SW480 (cell line): Measurements from ENCODE around the gene DRAM2.

ENCODE experiments used
- DNase-seq: peaks from one replicate; pipeline ENCODE4 v3.0.0-alpha.2; 2016; ENCODE audit warnings: low spot score

The DRAM2 gene

DNA sequence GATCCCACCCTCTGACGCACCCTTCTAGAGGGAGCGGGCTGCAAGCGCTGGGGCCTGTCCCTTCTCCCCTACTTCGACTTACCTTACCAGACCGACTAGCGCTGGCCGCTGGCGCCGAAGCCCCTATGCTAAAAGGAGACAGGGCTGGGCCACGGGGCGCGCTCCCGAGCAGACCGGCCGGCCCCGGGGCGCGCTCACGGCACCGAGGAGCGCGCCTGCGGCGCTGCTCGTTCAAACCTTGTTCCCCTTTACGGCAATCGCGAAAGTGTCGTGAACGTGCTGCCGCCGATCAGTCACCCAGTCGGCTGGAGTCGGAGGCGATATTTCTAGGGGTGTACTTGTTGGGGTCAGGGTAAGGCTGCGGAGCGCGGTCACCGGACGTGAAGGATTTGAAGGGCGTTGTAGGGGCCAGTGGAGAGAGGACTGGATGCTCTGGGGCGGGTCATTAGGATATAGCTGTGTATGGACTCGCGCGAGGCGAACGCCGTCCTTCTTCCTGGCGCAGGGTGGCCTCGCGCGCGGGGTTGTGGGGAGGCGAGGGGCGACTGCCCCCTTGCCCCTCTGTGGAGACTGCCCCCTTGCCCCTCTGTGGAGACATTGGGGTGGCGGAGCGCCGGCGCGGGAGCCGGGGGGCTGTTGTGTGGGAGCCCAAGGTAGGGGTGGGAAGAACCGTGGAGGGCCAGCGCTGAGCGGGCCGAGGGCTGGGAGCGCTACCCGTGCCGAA, at the start of gene DRAM2, which contains the start of gene CEPT1:
Gene DRAM2, minus strand, starts transcription at position 138 of the 724 bp plus-strand sequence. CDS start 8,539 bp downstream, outside the sequence.
Gene CEPT1, plus strand, starts transcription at position 268 of the 724 bp plus-strand sequence. CDS start 7,492 bp downstream, outside the sequence.
- DNase-seq, result peak; percentile 93

DNA sequence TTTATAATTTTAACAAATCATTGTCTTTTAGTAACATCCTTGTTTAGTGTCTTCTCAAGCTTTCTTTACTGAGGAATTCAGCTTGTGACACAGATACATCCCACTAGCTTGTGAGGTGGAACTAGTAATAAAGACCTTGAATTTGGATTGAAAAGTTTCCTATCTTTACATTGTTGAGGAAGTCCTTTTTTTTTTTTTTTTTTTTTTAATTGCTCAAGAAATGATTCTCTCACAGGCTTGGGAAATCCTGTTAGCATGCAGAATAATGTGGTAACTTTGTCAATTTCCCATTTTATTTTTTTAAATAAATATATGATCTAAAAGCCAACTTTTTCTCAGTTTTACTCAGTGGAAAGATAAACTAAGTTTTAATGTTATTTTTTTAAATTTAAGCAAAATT, 44.8 kb upstream of the DRAM2 start:
- DNase-seq, result no peak

- DNase-seq, result no peak
Observed at GRCh38 chr1:111183308-111184069, 43.6 kb upstream of the DRAM2 start.

GRCh38 chr1:111182052-111182451, 42.2 kb upstream of the DRAM2 start:
- DNase-seq, result no peak

- no peak for DNase-seq
Observed at GRCh38 chr1:111179968-111180533, 40.2 kb upstream of the DRAM2 start.

DNA sequence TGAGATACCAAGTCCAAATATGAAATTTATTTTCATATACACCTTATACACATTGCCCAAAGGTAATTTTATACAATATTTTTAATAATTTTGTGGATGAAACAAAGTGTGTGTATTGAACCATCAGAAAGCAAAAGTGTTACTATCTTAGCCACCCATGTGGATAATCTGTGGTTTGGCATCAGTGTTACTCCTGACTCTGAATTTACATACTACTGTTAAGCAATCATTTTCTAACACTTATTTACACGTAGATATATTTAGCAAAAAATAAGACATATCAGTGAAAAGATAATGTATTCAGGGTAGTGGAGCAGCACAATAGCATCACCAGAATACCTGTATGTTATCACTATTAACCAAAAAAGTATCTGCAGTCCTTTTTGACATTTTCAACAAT, 36.8 kb upstream of the DRAM2 start:
- DNase-seq, result no peak

DNA sequence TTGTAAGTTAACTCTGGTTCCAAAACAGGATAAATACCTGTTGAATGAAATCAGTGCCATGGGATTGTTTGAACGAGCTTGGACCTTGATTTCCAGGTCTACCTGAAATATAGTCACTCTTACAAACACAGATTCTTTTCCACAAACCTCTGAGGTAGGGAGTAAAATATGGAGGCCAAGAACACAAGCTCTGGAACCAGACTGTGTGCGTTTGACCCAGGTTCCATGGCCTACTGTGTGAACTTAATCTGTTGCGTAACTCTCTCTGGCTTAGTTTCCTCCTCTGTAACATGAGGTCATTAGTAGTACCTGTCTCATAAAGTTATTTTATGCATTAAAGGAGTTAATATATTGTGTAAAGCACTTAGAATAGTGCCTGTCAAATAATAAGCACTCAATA, 35.5 kb upstream of the DRAM2 start:
- DNase-seq, result no peak

- DNase-seq, result no peak
Observed at GRCh38 chr1:111174070-111174469, 34.2 kb upstream of the DRAM2 start.

DNA sequence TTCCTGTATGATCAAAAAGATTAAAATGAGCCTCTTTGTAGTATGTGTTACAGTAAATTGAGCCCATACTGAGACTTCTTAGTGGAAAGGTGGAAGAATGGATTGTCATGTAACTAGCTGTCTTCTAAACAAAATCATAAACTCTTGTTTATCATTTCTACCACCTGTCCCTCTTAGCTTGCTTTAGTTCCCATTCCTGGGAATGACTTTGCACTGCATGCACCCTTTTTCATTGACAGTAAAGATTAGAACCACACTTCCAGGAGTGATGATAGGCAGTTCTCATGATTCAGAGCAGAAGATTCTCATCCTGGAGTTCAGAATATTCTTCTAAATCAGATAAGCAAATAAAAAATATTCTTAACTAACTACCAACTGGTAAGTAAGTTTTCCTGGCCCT, 32.6 kb upstream of the DRAM2 start:
- no peak for DNase-seq

DNA sequence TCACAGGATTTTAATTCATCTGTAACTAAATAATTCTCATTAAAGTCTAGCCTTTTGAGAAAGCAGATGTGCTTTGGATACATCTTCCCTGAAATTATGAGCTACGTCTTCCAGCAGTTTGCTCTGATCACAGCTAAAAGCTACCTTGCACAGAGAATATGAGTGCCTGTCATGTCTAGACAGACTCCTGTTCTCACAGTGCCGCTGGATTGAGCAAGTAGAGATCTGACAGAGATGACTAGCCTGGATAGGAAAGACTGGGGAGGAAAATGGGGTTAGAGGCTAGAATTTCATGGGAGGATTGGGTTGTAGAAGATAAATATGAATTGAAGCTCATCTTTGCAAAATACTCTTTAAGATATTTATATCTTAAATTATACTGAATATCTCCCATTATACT, 24.3 kb upstream of the DRAM2 start:
- no peak for DNase-seq

GRCh38 chr1:111163363-111163762, 23.5 kb upstream of the DRAM2 start:
- no peak for DNase-seq

- no peak for DNase-seq
Observed at GRCh38 chr1:111162488-111162880, 22.6 kb upstream of the DRAM2 start.

DNA sequence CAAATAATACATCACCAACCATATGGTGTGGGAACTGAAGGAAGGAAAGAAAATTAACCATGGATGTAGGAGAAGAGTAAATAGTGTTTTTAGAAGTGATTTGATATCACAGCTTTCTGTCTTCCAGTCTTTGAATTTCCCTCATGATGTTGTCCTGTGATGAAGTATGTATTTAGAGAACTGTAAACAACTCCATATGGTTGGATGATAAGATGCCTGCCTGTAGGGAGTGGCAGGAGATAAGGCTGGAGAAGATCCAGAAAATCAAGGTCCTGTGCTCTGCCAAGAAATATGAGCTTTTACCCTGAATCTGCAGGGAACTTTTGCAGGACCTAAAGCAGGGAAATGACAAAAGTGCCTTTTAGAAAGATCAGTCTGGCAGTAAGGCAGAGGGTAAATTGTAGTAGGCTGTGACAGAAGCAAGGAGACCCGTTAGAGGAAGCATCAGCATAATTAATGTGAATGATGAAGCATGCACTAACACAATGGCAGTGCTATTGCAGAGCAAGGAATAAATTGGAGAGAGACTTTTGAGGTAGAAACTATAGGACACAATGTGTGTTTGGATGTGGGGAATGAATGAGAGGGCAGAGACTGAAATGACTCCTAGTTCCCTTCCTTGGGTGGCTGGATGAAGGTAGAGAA, 22.1 kb upstream of the DRAM2 start:
- DNase-seq, result no peak

GRCh38 chr1:111157431-111157830, 17.5 kb upstream of the DRAM2 start:
- DNase-seq, result no peak

DNA sequence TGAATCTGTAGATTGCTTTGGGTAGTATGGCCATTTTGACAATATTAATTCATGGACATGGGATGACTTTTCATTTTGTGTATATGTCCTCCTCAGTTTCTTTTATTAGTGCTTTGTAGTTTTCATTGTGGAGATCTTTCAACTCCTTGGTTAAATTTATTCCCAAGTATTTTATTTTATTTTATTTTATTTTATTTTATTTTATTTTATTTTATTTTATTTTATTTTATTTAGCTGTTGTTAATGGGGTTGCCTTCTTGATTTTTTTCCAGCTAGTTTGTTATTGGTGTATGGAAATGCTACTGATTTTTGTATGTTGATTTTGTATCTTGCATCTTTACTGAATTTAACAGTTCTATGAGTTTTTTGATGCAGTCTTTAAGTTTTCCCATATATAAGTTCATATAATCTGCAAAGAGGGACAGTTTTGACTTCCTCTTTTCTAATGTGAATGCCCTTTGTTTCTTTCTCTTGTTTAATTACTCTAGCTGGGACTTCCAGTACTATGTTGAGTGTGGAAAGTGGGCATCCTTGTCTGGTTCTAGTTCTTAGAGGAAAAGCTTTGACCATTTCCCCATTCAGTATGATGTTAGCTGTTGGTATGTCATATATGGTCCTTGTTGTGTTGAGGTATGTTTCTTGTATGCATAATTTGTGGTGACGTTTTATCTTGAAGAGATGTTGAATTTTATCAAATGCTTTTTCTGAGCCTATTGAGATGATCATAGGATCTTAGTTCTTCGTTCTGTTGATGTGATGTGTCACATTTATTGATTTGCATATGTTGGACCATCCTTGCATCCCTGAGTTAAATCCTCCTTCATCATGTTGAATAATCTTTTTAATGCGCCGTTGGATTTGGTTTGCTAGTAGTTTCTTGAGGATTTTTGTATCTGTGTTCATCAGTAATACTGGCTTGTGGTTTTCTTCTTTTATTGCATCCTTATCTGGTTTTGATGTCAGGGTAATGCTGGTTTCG, 14.4 kb upstream of the DRAM2 start:
- no peak for DNase-seq

- no peak for DNase-seq
Observed at GRCh38 chr1:111151838-111152237, 11.9 kb upstream of the DRAM2 start.

DNA sequence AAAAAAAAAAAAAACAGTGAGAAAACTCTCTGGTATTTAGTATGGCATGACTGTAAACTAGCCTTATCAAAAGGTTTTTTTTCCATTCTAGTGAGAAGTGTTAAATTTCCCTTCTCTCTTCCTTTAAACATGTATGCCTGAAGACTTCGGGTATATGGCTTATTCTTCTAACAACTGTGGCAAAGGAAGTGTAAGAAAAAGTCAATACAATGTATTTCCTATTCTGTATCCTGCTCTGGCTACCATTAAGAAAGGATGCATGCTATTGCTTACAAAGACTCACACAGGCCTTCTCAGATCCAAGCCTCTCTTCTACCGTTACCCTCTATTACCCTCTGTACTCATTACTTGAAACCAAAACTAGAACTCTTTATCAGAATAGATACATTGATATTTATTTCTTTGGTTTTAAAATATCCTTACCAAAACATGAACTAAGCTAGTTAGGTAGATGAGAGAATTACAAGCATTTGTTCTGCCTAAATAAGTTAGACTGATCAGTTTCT, 8.5 kb upstream of the DRAM2 start:
- DNase-seq, result no peak

DNA sequence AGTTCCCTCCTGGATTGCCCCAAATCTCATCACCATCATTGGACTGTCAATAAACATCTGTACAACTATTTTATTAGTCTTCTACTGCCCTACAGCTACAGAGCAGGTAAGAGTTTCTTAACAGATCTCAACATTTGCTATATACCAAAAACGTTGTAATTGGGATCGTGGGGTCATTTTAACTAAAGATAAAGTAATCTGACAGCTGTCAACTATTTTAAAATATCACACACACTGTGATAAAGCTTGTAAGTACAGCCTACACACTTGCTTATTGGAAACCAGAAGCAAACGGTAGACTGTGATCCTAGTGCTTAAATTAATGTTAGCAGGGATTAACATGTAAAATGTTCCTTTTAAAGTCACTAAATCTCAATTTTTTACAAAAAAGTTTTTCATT, 8.1 kb upstream of the DRAM2 start:
- DNase-seq, result no peak

GRCh38 chr1:111145963-111146768, 6.3 kb upstream of the DRAM2 start:
- DNase-seq, result no peak

GRCh38 chr1:111145542-111145941, 5.6 kb upstream of the DRAM2 start:
- DNase-seq, result no peak
